ENCODE measurements around the gene COL26A1.

The COL26A1 gene

GRCh38 chr7:101494602-101495329, 132.1 kb downstream of the COL26A1 start:
- DNase-seq (ENCODE audit: low read depth in 1 of 2, low spot score in 1 of 2), result no peak
- Histone ChIP-seq H3K27ac (replicated peaks) (no peak overlapping the region), H3K27me3 (ENCODE audit: insufficient read depth, poor library complexity, severe bottlenecking) (no peaks in the 10 kb centered on the region), H3K4me3 (replicated peaks; ENCODE audit: insufficient read depth, low read length) (no peak overlapping the region)
- TF ChIP-seq SPI1 (IDR thresholded peaks at IDR 0.05; ENCODE audit: borderline replicate concordance, low read depth) (no peak), CTCF (IDR thresholded peaks at IDR 0.05; ENCODE audit: insufficient read depth, low read length) (no peak), POLR2AphosphoS5 (IDR thresholded peaks at IDR 0.05; ENCODE audit: low read depth) (no peak), GABPA (IDR thresholded peaks at IDR 0.05; ENCODE audit: low read depth) (no peak), REST (IDR thresholded peaks at IDR 0.05; ENCODE audit: insufficient replicate concordance, low read depth) (no peak)

DNA sequence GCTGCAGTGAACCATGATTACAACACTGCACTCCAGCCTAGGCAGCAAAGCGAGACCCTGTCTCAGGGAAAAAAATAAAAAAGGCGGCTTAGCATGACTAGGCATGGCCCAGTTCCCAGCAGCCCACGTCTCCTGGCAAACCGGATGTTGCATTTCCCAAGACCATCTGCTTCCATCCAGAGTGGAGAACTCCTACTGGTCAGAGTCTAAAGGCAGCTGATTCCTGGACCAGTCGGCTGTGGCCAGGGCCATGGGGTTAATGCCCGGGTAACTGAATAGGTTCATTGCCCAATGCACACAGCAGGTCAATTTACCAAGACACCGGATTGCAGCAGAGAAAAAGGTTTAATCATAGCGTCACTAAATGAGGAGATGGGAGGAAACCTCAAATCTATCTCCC, 133.3 kb downstream of the COL26A1 start:
- H3K27me3 ChIP-seq (ENCODE audit: insufficient read depth, poor library complexity, severe bottlenecking), result no peaks in the 10 kb centered on the region
- no peak for DNase-seq (ENCODE audit: low read depth in 1 of 2, low spot score in 1 of 2)
- no peak overlapping the region for H3K4me3 ChIP-seq (replicated peaks; ENCODE audit: insufficient read depth, low read length)
- TF ChIP-seq GABPA (IDR thresholded peaks at IDR 0.05; ENCODE audit: low read depth) (no peak), SPI1 (IDR thresholded peaks at IDR 0.05; ENCODE audit: borderline replicate concordance, low read depth) (no peak), REST (IDR thresholded peaks at IDR 0.05; ENCODE audit: insufficient replicate concordance, low read depth) (no peak), POLR2AphosphoS5 (IDR thresholded peaks at IDR 0.05; ENCODE audit: low read depth) (no peak), CTCF (IDR thresholded peaks at IDR 0.05; ENCODE audit: insufficient read depth, low read length) (no peak)
- H3K27ac ChIP-seq (replicated peaks), result no peak overlapping the region

DNA sequence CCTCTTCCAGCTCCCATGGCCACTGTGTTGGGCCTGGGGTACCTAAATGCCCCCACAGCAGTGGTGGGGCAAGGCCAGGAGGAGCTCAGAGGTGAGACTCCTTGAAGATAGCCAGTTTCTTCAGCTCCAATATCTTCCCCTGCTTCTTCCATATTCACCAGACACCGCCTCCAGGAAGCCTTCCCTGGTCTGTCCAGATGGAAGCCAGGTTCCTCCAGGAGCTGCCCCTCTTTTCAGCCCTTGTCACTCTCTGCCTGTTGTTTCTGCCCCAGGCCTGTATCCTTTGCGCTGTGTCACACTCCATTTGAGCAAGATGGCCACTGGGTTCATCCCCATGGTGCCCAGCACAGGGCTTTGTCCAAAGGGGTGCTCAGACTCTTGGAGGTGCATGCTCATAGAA, 138.7 kb downstream of the COL26A1 start:
- Histone ChIP-seq H3K27me3 (ENCODE audit: insufficient read depth, poor library complexity, severe bottlenecking) (no peaks in the 10 kb centered on the region), H3K27ac (replicated peaks) (no peak overlapping the region), H3K4me3 (replicated peaks; ENCODE audit: insufficient read depth, low read length) (no peak overlapping the region)
- TF ChIP-seq SPI1 (IDR thresholded peaks at IDR 0.05; ENCODE audit: borderline replicate concordance, low read depth) (no peak), GABPA (IDR thresholded peaks at IDR 0.05; ENCODE audit: low read depth) (no peak), CTCF (IDR thresholded peaks at IDR 0.05; ENCODE audit: insufficient read depth, low read length) (no peak), REST (IDR thresholded peaks at IDR 0.05; ENCODE audit: insufficient replicate concordance, low read depth) (no peak), POLR2AphosphoS5 (IDR thresholded peaks at IDR 0.05; ENCODE audit: low read depth) (no peak)
- no peak for DNase-seq (ENCODE audit: low read depth in 1 of 2, low spot score in 1 of 2)
